Loucy (cell line): Measurements from ENCODE around the gene IGF2BP3.

ENCODE experiments used
- EZH2phosphoT487 ChIP-seq: fragments of 200-600 bp; IDR thresholded peaks from 2 replicates; pipeline ENCODE4 v1.6.1; 2018; ENCODE audit warnings: antibody characterized with exemption, mild to moderate bottlenecking, moderate library complexity, borderline replicate concordance
- TF ChIP-seq, protein P1 (sequence below): fragments of 200-600 bp; sonication (generic); conservative IDR thresholded peaks from 2 replicates; pipeline ENCODE4 v1.5.1; 2014; ENCODE audit warnings: mild to moderate bottlenecking, antibody characterized with exemption, low read length

DNA sequence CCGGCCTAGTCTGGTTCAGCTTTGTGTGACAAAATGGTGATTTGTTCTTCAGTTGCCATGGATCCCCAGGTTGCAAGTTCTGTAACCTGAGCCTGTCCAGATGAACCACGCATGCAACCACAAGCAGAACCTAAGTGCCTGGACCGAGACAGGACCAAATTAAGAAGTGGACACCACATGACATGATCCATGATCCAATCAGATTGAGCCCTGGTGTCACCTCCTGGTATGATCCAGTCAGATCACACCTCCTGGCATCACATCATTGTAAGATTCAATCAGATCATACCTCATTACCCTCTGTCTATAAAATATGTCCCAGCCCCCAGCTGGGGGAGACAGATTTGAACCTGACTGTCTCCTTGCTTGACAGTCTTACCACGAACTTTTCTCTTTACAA is 101.2 kb downstream of the IGF2BP3 start:
- TF ChIP-seq, protein P1, sequence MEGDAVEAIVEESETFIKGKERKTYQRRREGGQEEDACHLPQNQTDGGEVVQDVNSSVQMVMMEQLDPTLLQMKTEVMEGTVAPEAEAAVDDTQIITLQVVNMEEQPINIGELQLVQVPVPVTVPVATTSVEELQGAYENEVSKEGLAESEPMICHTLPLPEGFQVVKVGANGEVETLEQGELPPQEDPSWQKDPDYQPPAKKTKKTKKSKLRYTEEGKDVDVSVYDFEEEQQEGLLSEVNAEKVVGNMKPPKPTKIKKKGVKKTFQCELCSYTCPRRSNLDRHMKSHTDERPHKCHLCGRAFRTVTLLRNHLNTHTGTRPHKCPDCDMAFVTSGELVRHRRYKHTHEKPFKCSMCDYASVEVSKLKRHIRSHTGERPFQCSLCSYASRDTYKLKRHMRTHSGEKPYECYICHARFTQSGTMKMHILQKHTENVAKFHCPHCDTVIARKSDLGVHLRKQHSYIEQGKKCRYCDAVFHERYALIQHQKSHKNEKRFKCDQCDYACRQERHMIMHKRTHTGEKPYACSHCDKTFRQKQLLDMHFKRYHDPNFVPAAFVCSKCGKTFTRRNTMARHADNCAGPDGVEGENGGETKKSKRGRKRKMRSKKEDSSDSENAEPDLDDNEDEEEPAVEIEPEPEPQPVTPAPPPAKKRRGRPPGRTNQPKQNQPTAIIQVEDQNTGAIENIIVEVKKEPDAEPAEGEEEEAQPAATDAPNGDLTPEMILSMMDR: no peak
- no peak for TF ChIP-seq EZH2phosphoT487
